HG03280 (cell line): ENCODE measurements around the gene DDIAS.
"Not testable (repeated sequence)": the region's sequence is repeated elsewhere in the genome, so short reads cannot be mapped to it uniquely, and the experiment has no call there.

Experiments used
- ATAC-seq: cut with Tn5 transposase; IDR thresholded peaks from one replicate; pipeline ENCODE4 v1.9.1; 2021; ENCODE audit warnings: mild to moderate bottlenecking, moderate library complexity; ENCODE audit not compliant: unreplicated experiment

The DDIAS gene

GRCh38 chr11:82922396-82923173 lies 21.0 kb downstream of the DDIAS start:
- not testable (repeated sequence) for ATAC-seq

DNA sequence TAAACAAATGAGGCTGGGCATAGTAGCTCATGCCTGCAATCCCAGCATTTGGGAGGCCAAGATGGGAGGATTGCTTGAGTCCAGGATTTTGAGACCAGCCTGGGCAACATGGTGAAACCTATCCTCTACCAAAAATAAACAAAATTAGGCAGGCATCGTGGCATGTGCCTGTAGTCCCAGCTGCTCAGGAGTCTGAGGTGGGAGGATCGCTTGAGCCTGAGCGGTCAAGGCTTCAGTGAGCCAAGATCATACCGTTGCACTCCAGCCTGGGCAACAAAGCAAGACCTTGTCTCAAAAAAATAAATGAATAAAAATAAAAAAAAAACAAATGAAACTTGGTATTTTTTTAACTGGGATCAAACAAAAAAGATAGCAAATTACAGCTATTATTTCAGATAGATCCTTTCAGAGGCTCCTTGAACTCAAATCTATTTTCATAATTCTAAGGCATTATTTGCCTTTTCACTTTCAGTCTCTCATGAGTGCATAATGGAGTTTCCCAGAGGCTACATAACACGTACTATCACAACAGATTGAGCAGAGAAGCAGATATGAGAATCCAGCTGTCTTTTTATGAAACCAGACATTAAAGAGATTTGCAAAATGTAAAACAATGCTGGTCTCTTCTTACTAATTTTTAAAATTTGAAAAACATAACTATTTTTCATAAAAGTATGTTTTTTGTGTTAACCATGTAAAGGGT lies 23.1 kb downstream of the DDIAS start:
- no peak for ATAC-seq

DNA sequence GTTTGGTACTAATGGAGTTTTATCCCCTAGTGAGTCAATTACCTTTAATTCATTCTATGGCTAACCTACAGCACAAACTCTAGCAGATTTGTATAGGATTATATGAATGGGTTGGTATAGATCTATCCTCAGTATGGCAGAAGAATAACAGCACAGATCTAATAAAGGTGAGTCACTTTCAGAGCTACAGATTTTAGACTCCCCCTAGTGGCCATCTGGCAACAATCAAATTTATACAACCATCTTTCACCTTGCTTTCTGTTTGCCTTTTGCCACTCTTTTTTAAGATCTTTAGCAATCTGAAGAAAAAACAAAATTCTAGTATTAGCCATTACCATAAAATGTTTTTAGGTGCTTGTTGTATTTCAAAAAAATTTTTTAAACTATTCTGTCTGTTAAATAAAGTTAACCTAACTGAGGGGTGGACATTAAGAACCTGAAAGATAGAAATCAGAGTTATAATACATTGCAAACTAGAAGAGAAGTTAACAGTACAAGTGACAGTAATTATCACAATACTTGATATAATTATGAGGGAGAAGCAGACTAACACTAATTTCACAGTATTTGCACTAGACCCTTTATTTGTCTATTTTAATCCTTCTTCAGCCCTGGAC lies 25.8 kb downstream of the DDIAS start:
- peak; percentile 68 for ATAC-seq

DNA sequence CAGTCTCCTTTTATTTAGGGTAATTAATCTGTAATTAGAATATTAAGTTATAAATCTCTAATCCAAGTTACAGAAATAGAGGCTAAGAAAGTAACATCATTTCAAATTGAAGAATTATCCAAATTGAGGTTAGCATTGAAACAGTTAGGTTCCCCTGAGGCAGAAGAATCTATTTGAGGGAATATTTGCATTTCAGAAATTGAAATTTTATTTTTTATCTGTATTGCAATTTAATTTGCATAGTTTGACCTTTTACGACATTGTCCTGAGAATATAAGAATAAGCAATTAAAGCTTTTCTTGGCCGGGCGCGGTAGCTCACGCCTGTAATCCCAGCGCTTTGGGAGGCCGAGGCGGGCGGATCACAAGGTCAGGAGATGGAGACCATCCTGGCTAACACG lies 27.6 kb downstream of the DDIAS start:
- no peak for ATAC-seq

DNA sequence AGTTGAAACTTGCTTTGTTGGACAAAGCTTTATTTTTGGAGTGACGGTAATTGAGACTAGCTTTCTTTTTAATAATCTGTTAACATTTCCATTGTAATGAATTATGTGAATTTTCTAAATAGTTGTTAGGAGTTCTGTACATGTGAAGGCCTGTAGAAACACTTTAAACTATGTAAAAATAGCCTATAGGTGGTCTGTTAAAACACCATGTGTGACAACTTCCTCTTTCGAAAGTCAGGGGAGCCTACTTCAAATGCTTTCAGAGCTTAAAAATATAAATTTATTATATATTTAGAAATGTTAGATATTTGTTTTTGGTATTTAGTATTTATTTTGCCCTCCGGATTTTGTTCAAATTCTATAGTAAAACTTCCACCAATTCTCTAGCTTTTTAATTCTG lies 28.7 kb downstream of the DDIAS start:
- ATAC-seq = no peak

DNA sequence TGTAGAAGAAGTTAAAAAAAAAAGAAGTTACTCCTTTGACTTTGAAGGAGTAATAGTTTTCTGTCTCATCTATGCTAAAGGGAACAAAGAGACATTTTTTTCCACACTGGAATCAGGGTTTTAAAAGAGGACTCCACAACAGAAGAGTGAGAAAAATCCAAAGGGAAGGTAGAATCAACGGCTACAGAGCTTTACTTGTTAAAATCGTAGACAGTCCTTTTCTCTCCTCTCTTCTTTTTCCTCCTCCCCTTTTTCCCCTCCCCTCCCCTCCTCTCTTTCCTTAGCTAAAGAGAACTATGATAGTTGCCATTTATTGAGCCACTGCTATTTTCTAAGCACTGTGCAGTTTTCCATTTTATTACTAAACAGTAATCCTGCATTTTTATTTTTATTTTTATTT lies 29.2 kb downstream of the DDIAS start:
- ATAC-seq = no peak

GRCh38 chr11:82932564-82932963 lies 31.0 kb downstream of the DDIAS start:
- ATAC-seq = no peak

DNA sequence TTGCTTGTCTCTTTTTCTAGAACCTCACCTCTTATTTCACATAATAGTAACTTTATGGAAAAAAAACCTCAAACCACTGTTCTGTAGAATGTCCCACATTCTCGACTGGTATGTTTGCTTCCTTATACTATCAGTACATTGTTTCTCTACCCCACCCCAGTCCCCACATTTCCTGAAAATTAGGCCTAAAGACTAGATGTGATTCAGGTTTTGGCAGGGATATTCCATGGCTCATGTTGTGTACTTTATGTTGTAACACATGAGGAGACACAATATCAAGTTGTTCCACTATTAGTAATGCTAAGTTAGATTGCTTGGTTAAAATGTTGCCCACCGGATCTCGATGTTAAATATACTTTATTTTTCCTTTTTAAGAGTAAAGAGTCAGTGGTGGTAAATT lies 34.7 kb downstream of the DDIAS start:
- no peak for ATAC-seq

DNA sequence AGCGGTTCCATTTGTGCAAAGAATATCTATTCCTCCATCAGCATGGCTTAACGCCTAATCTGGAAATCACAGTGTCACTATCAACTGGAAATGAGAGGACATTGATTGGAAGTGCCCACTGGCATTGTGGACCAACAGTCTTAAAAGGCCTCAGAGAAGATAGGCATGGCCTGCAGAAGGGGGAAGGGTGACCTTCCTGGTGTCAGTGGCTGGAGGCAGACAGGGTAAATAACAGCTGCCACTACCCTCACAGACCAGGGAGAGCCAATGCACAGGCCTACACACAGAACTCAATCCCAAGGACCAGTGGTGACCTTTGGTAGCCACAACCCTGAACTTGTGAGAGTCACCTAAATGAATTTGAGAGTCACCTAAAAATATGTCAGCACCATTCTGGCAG lies 36.0 kb downstream of the DDIAS start:
- ATAC-seq = no peak

DNA sequence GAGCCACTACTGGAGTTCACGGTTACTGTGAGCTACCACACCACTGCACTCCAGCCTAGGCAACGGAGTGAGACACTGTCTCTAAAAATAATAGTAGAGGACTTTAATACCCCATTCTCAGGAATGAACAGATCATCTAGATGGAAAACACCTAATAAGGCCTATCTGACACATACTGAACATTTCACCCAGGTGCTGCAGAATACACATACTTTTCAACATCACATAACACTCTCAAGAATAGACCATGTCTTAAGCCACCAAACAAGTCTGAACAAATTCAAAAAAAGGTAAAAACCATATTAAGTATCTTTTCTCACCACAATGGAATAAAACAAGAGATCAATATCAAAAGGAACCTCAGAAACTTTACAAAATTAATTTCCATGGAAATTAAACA lies 37.9 kb downstream of the DDIAS start:
- ATAC-seq = no peak

DNA sequence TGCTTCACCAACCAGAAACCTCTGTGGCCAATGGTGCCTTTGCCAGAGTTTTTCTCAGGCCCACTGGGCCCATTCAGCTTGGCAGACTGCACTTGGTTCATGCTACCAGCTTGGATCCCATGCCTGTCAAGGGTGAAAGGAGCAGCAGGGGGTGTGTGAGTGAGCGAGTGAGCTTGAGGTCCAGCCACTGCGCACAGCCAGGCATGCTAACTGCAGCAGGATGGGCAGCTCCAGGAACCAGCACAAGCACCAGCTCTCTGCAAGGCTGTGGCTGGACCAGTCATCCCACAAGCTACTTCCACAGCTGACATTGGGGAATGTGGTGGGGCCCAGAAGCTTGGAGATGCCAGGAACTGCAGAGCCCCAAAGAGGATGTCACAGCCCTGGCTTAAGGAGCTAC lies 40.8 kb downstream of the DDIAS start:
- no peak for ATAC-seq

GRCh38 chr11:82943430-82943829 lies 41.9 kb downstream of the DDIAS start:
- ATAC-seq = not testable (repeated sequence)

DNA sequence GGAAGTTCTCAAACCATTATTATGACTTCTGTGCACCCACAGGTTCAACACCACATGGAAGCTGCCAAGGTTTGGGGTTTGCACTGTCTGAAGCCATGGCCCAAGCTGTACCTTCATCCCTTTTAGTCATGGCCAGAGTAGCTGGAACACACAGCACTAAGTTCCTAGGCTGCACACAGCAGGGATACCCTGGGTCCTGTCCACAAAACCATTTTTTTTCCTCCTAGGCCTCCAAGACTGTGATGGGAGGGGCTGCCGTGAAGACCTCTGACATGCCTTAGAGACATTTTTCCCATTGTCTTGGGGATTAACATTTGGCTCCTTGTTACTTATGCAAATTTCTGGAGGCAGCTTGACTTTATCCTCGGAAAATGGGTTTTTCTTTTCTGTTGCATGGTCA lies 42.7 kb downstream of the DDIAS start:
- no peak for ATAC-seq

- ATAC-seq = not testable (repeated sequence)
These were observed 43.5 kb downstream of the DDIAS start for GRCh38 chr11:82945041-82945440.

- ATAC-seq = no peak
These were observed 44.1 kb downstream of the DDIAS start for GRCh38 chr11:82945682-82946081.

- ATAC-seq = no peak
These were observed 47.8 kb downstream of the DDIAS start for GRCh38 chr11:82949352-82949751.

DNA sequence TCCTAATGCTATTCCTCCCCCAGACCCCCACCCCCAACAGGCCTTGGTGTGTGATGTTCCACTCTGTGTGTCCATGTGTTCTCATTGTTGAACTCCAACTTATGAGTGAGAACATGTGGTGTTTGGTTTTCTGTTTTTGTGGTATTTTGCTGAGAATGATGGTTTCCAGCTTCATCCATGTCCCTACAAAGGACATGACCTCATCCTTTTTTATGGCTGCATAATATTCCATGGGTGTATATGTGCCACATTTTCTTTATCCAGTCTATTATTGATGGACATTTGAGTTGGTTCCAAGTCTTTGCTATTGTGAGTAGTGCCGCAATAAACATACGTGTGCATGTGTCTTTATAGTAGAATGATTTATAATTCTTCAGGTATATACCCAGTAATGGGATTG lies 49.0 kb downstream of the DDIAS start:
- ATAC-seq = not testable (repeated sequence)

- ATAC-seq = not testable (repeated sequence)
These were observed 54.4 kb downstream of the DDIAS start for GRCh38 chr11:82955736-82956453.

GRCh38 chr11:82959987-82960778 lies 58.6 kb downstream of the DDIAS start:
- ATAC-seq = peak; percentile 88

DNA sequence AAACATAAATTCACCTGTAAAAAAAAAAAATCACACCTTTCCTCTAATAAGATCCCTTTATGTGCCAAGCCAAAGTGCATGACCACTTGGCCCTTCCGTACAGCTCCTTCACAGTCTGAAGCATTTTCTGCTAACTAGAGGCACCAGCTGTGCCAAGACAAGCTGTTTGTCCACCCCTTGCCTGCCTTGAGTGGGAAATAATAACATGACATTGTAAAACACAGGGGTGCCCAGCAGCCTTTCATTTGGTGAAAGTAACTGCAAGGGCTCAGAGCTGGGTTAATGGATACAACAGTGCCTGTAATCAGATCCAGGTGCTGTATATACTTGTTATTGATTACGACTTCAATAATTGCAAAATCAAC lies 59.2 kb downstream of the DDIAS start:
- peak; percentile 10 for ATAC-seq

- not testable (repeated sequence) for ATAC-seq
These were observed 60.5 kb downstream of the DDIAS start for GRCh38 chr11:82962021-82962420.
